ENCODE measurements around the gene PHKG1.
"Not testable (repeated sequence)": the region's sequence is repeated elsewhere in the genome, so short reads cannot be mapped to it uniquely, and the experiment has no call there.

Gene PHKG1

GRCh38 chr7:56083150-56083785, 9.5 kb downstream of the PHKG1 start:
- no peak overlapping the region for H2AFZ ChIP-seq (ENCODE audit: low read length)
- H3K36me3 ChIP-seq (ENCODE audit: insufficient read depth, low read length): peaks cover 47% of the 10 kb centered on the region
- no peaks in the 10 kb centered on the region for H4K20me1 ChIP-seq (ENCODE audit: insufficient read depth, low read length)
- no peak overlapping the region for H3K4me2 ChIP-seq (ENCODE audit: low read length)
- TF ChIP-seq EZH2 (IDR thresholded peaks at IDR 0.05; ENCODE audit: borderline replicate concordance, low read length): no peak
- no peak for TF ChIP-seq CTCF (IDR thresholded peaks at IDR 0.05; ENCODE audit: low read length)
- H3F3A ChIP-seq (ENCODE audit: insufficient read depth, low read length): no peaks in the 10 kb centered on the region
- no peaks in the 10 kb centered on the region for H3K9me3 ChIP-seq (ENCODE audit: low read length)
- no peak overlapping the region for H3K9ac ChIP-seq (ENCODE audit: low read length)
- no peak overlapping the region for H3K27ac ChIP-seq (ENCODE audit: low read depth, low read length, poor library complexity, severe bottlenecking)
- no peak overlapping the region for H3K4me3 ChIP-seq (ENCODE audit: low read depth, low read length, poor library complexity, severe bottlenecking)
- no peaks in the 10 kb centered on the region for H3K79me2 ChIP-seq (ENCODE audit: insufficient read depth, low read length)
- H3K9me2 ChIP-seq (ENCODE audit: low read depth, low read length): no peaks in the 10 kb centered on the region
- no peaks in the 10 kb centered on the region for H3K27me3 ChIP-seq (ENCODE audit: insufficient read depth, low read length)
- H3K4me1 ChIP-seq (ENCODE audit: insufficient read depth, low read length, severe bottlenecking): no peaks in the 10 kb centered on the region

GRCh38 chr7:56081626-56082340, 11.0 kb downstream of the PHKG1 start:
- TF ChIP-seq EZH2 (IDR thresholded peaks at IDR 0.05; ENCODE audit: borderline replicate concordance, low read length) (no peak), CTCF (IDR thresholded peaks at IDR 0.05; ENCODE audit: low read length) (no peak)
- Histone ChIP-seq H3K27ac (ENCODE audit: low read depth, low read length, poor library complexity, severe bottlenecking) (no peak overlapping the region), H3K9me3 (ENCODE audit: low read length) (no peaks in the 10 kb centered on the region), H3K4me2 (ENCODE audit: low read length) (no peak overlapping the region), H4K20me1 (ENCODE audit: insufficient read depth, low read length) (no peaks in the 10 kb centered on the region), H3K9me2 (ENCODE audit: low read depth, low read length) (no peaks in the 10 kb centered on the region), H3K4me3 (ENCODE audit: low read depth, low read length, poor library complexity, severe bottlenecking) (no peak overlapping the region), H3F3A (ENCODE audit: insufficient read depth, low read length) (no peaks in the 10 kb centered on the region), H3K36me3 (ENCODE audit: insufficient read depth, low read length) (peaks cover 55% of the 10 kb centered on the region), H2AFZ (ENCODE audit: low read length) (no peak overlapping the region), H3K79me2 (ENCODE audit: insufficient read depth, low read length) (no peaks in the 10 kb centered on the region), H3K4me1 (ENCODE audit: insufficient read depth, low read length, severe bottlenecking) (no peaks in the 10 kb centered on the region), H3K27me3 (ENCODE audit: insufficient read depth, low read length) (no peaks in the 10 kb centered on the region), H3K9ac (ENCODE audit: low read length) (no peak overlapping the region)

GRCh38 chr7:56080726-56081435, 11.9 kb downstream of the PHKG1 start:
- H3K36me3 ChIP-seq (ENCODE audit: insufficient read depth, low read length): peaks cover 52% of the 10 kb centered on the region
- H3F3A ChIP-seq (ENCODE audit: insufficient read depth, low read length); H3K4me2 ChIP-seq (ENCODE audit: low read length); H3K9me2 ChIP-seq (ENCODE audit: low read depth, low read length); H3K9me3 ChIP-seq (ENCODE audit: low read length); H2AFZ ChIP-seq (ENCODE audit: low read length); H3K4me1 ChIP-seq (ENCODE audit: insufficient read depth, low read length, severe bottlenecking); H3K79me2 ChIP-seq (ENCODE audit: insufficient read depth, low read length); H3K4me3 ChIP-seq (ENCODE audit: low read depth, low read length, poor library complexity, severe bottlenecking); H3K27me3 ChIP-seq (ENCODE audit: insufficient read depth, low read length); H3K27ac ChIP-seq (ENCODE audit: low read depth, low read length, poor library complexity, severe bottlenecking); H4K20me1 ChIP-seq (ENCODE audit: insufficient read depth, low read length); H3K9ac ChIP-seq (ENCODE audit: low read length): not testable (repeated sequence)
